HG02970 (cell line): ENCODE data around the gene CLEC16A.
A peak's percentile ranks its signal among the peaks of the same experiment; 100 is the strongest.

Source experiments
- ATAC-seq: cut with Tn5 transposase; IDR thresholded peaks from one replicate; pipeline ENCODE4 v1.9.1; 2021; ENCODE audit warnings: mild to moderate bottlenecking, moderate library complexity, moderate number of reproducible peaks; ENCODE audit not compliant: unreplicated experiment, low FRiP score

CLEC16A gene

GRCh38 chr16:11073407-11073999, 129.1 kb downstream of the CLEC16A start:
- ATAC-seq = no peak

- no peak for ATAC-seq
Observed at GRCh38 chr16:11074131-11074530, 129.8 kb downstream of the CLEC16A start.

DNA sequence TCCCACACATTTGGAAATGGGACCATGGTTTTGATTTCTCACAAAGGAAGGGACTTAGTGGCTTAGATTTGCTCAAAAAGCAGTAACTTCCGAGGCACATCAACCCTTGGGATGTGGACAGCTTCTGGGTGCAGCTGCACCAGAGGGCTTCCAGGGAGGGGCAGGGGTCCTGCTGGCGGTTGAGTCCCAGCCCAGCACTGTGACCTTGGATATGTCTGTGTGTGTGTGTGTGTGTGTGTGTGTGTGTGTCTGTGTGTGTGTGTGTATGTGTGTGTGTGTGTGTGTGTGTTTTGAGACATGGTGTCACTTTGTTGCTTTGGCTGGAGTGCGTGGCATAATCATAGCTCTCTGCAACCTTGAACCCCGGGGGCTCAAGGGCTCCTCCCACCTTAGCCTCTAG, 130.8 kb downstream of the CLEC16A start:
- ATAC-seq = no peak

DNA sequence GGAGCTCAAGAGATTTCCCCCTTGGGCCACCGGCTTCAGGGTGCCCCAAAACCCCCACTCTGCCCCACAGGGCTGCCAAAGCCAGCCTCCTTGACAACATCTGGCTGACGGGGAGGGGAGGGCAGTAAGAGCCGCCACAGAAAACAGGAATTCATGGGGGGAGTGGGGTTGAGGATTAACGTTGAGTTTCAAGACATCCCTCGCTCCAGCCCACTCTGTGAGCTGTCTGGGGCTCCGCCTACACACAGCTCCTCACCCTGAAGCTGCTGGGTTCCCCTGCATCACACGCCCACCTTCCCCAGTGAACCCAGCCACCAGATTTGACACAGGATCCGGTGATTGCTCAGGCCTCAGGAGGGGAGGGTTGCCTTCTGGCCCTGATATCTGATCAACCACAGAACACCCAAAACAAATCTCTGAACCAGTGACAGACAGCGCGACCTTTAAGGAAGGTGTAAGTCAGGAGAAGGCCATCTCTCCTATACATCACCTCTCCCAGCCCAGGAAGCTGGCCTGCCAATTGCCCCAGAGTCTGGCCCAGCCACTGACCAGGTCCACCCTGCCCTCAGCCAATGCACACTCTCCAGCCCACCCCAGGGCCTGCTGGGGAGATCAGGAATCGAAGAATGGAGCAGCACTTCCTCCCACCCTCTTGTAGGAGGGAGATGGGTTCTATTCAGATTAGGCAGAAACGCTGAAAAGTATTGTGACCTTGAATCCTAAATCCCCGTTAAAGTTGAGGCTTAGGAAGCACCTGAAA, 132.1 kb downstream of the CLEC16A start:
- ATAC-seq = peak; percentile 38

DNA sequence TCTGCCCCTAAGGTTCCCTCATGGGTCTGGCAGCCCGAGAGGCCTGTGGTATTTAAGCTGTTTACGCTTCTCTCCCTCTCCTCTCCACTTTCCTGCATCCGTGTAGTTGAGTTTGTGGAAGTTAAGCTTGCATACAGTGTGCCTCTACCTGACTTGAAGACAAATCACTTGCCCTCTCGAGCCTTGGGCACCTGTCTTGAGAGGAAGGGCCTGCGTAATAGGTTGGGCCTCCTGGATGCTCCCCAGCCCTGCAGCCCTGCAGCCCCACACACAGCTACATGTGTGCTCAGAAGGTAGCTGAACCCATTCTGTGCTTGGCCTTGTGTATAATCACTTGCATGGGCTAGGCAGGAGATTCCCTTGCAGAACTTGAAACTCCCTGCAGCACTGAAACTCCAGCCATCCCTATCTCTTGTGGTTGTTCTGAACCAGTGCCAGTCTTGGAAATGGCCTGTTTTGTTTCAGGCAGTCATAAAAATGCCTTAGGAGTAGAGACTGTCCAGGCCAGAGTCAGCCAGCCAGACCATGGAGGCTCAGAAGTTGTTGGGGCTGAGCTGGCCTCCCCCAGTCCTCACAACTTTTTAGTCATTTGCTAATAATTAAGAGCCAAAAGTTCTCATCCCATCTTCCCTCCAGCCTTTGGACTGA, 134.6 kb downstream of the CLEC16A start:
- ATAC-seq = no peak

DNA sequence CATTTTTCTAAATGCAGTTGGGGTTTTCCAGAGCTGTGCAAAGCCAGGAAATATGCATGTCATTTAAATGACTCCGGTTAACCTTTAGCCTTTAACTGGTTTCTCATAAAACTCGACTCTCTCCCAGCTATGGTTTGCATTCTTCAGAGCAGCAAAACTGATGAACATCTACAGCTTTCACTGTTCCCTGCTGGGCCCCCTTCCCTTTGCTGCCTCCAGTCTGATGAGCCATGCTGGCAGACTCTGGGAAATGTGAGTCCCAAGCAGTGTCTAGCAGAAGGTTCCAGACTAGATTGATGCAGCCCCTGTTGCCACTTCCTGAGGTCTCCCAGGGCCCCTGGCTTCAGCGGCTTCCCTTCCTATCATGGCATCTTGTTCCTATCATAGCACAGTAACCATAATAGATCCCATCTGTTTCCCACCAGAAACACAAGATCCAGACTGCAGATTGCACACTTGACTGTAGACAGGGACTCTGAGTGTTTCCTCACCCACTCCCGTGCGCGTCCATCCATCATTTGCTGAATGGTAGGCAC, 135.4 kb downstream of the CLEC16A start:
- no peak for ATAC-seq

DNA sequence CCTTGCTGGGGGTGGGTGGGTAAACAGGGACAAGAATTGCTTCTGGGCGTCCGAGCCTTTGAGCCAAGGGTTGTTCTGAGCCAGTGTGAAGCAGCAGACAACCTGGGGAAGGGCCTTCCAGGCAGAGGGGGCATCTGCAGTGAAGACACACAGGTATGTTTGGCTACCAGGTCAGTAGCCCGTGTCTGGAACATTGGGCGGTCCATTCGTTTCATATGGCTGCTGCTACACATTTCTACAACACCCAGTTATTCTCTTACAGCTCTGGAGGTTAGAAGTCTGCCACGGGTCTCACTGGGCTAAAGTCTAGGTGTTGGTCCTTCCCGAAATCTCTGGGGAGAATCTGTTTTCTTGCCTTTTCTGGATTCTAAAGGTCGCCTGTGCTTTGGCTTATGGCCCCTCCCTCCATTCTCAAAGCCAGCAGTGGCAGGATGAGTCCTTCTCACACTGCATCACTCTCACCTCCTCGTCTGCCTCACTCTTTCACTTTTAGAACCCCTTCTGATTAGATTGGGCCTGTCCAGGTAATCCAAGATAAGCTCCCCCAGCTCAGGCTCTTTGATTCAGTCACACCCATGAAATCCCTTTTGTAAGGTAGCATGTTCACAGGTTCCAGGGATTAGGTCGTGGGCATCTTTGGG, 136.1 kb downstream of the CLEC16A start:
- ATAC-seq = no peak

- ATAC-seq = no peak
Observed at GRCh38 chr16:11080999-11081630, 136.8 kb downstream of the CLEC16A start.

- ATAC-seq = no peak
Observed at GRCh38 chr16:11082108-11082859, 137.9 kb downstream of the CLEC16A start.

DNA sequence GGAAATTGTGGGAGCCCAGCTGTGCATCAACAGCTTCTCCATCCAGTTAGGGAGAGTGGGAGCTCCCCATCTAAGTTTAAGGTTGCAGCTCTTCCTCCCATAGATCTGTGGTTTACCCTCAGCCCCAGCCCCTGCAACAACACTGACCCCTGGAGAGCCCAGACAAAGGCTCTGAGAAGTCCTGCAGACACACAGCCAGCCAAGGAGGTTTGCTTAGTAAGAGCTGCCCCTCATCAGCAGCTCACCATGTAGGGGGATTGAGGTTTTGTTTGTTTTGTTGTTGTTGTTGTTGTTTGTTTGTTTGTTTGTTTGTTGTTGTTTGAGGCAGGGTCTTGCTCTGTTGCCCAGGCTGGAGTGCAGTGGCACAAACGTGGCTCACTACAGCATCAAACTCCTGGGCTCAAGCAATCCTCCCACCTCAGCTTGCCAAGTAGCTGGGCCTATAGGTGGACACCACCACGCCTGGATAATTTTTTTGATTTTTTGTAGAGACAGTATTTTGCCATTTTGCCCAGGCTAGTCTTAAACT, 138.6 kb downstream of the CLEC16A start:
- no peak for ATAC-seq

GRCh38 chr16:11084484-11084875, 140.1 kb downstream of the CLEC16A start:
- no peak for ATAC-seq

DNA sequence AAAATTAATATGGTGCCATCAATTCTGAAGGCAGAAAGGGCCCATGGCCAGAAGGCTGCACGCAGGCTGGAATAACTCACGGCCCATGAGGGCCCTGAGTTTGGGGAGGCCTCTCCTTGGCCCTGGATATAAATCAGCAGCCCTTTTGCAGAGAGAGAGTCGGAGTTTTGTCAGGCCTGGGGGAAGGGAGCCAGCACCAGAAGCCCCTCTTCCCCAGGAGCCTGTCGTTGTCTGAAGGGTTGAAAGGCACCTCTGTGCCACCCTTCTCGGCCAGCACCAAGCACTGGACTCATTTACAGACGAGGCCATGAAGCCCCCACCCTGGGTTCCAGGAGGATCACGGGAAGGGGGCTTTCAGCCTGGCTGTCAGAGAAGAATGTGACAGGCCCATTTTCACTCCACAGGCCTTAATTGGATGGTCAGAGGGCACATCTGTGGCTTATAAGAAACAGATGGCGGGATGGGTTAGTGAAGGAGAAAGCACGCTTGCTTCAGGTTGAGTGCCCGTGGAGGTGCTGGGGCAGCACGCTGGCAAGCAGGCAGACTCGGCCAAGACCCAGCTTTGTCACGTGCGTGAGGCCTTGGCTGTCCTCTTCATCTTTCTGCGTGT, 140.6 kb downstream of the CLEC16A start:
- ATAC-seq = no peak

- ATAC-seq = no peak
Observed at GRCh38 chr16:11085916-11086315, 141.6 kb downstream of the CLEC16A start.

- no peak for ATAC-seq
Observed at GRCh38 chr16:11087691-11088073, 143.3 kb downstream of the CLEC16A start.

DNA sequence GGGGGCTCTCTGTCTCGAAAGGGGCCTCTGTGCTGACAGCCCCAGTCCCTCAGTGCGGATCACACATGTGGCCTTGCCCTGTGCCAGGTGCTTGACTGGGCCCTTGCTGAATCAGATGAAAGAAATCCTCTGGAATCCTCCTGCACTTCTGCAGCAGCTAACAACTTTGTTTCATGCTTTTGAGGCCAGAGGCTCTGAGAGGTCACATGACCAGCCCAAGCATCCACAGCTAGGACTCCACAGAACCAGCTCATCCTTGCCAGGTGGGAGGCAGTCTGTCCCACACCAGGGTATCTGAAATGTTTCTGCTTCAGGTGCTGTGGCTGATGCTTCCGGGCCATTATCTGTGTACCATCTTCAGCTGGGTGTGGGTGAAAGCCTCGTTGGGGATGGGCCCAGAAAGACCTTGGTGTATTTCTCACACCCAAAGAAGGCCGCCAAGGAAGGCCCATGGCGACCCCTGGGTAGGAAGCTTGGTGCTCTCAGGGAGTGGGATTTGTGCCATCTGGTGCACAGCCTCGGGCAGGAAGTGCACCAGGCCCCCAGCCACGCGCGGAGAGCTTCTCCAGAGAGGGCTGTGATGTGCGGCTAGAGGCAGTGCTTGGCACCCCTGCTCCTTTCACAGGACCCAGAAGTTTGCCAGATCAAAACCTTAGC, 143.8 kb downstream of the CLEC16A start:
- no peak for ATAC-seq

- no peak for ATAC-seq
Observed at GRCh38 chr16:11088831-11089230, 144.5 kb downstream of the CLEC16A start.

- ATAC-seq = no peak
Observed at GRCh38 chr16:11089504-11090124, 145.2 kb downstream of the CLEC16A start.

DNA sequence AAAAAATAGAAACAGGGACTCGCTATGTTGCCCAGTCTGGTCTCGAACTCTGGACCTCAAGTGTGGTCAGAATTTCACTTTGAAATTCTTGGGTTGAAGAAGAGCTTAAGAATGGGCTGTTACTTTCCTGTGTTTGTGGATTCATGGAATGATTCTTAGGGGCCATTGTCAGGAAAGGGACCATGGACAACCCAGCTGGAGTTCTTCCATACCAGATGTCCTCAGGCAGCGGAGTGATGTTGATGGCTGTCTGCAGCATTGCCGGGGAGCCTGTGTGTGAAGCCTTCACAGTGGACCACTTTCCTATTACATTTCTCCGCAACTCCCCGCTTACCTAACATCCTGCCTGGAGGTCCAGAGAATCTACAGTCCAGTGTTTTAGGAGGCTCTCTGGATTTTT, 145.9 kb downstream of the CLEC16A start:
- ATAC-seq = no peak
